SK-N-SH (cell line): Measurements from ENCODE around the gene TRIP10. TPM values are rescaled to one million over a fixed set of nuclear protein-coding genes. Genes with fewer than 3 reads are reported as not detected.

Source experiments
- CTCF ChIA-PET: fragments of 300-600, 350-600 bp; formaldehyde crosslinking; extraction: SDS; loops from one replicate; lab custom pipeline; 2021; lab: Yijun Ruan, JAX
- POLR2A ChIA-PET: fragments of 350-600 bp; sonication (Branson Sonifier 250); formaldehyde crosslinking; extraction: SDS; loops from one replicate; lab custom pipeline; 2020; ENCODE audit warnings: antibody characterized with exemption, inconsistent platforms; lab: Yijun Ruan, JAX
- DNase-seq: peaks from one replicate; pipeline ENCODE4 v3.0.0; 2012
- H2AFZ ChIP-seq: fragments of 200-600 bp; sonication (generic); 2 replicates; pipeline ENCODE4 v1.8.1; 2016; ENCODE audit warnings: antibody characterized with exemption, mild to moderate bottlenecking, low read depth
- H3F3A ChIP-seq: fragments of 200-600 bp; sonication (generic); replicated peaks from 2 replicates; pipeline ENCODE3; 2016; ENCODE audit warnings: antibody characterized with exemption, mild to moderate bottlenecking; ENCODE audit not compliant: insufficient read depth
- H3K27ac ChIP-seq, 2 experiments: fragments of 200-500 bp in 1 of 2; fragments of 200-600 bp in 1 of 2; sonication (Bioruptor generic) in 1 of 2; sonication (generic), shearing (Covaris generic) in 1 of 2; 2 replicates each; pipeline versions ENCODE4 v1.5.1 to v1.6.1; 2014 to 2016; ENCODE audit warnings: low read depth in 2 of 2, inconsistent platforms in 1 of 2, low read length in 1 of 2, mild to moderate bottlenecking in 1 of 2, mixed read lengths in 1 of 2
- H3K27me3 ChIP-seq: fragments of 200-600 bp; sonication (generic), shearing (Covaris generic); 2 replicates; pipeline ENCODE4 v1.6.1; 2016; ENCODE audit warnings: mixed run types; ENCODE audit not compliant: insufficient read depth
- H3K36me3 ChIP-seq, 2 experiments: fragments of 200-500 bp in 1 of 2; fragments of 200-600 bp in 1 of 2; sonication (Bioruptor generic) in 1 of 2; sonication (generic) in 1 of 2; replicated peaks in 1 of 2; 2 replicates each; pipeline versions ENCODE3 to v1.5.1; 2014 to 2016; ENCODE audit warnings: low read length in 1 of 2, mild to moderate bottlenecking in 1 of 2; ENCODE audit not compliant: insufficient read depth in 2 of 2, control insufficient read depth in 1 of 2
- H3K4me1 ChIP-seq, 2 experiments: fragments of 200-500 bp in 1 of 2; fragments of 200-600 bp in 1 of 2; sonication (Bioruptor generic) in 1 of 2; sonication (generic), shearing (Covaris generic) in 1 of 2; 2 replicates each; pipeline versions ENCODE4 v1.5.1 to v1.6.1; 2014 to 2016; ENCODE audit warnings: low read depth in 1 of 2, low read length in 1 of 2, mixed run types in 1 of 2; ENCODE audit not compliant: insufficient read depth in 2 of 2, control insufficient read depth in 1 of 2
- H3K4me2 ChIP-seq: fragments of 200-600 bp; sonication (generic), shearing (Covaris generic); 2 replicates; pipeline ENCODE4 v1.6.1; 2017; ENCODE audit warnings: mixed run types
- H3K4me3 ChIP-seq, 2 experiments: fragments of 200-500 bp in 1 of 2; fragments of 200-600 bp in 1 of 2; sonication (Bioruptor generic) in 1 of 2; sonication (generic), shearing (Covaris generic) in 1 of 2; 2 replicates each; pipeline versions ENCODE4 v1.5.1 to v1.8.1; 2014 to 2016; ENCODE audit warnings: low read depth in 2 of 2, inconsistent platforms in 1 of 2, low read length in 1 of 2, mild to moderate bottlenecking in 1 of 2, mixed read lengths in 1 of 2, moderate library complexity in 1 of 2
- H3K79me2 ChIP-seq: fragments of 200-600 bp; sonication (generic); 2 replicates; pipeline ENCODE4 v1.8.1; 2017; ENCODE audit warnings: mild to moderate bottlenecking; ENCODE audit not compliant: insufficient read depth
- H3K9ac ChIP-seq: fragments of 200-600 bp; sonication (generic); 2 replicates; pipeline ENCODE4 v1.6.1; 2017; ENCODE audit warnings: mixed run types
- H3K9me2 ChIP-seq: fragments of 200-600 bp; sonication (generic); 2 replicates; pipeline ENCODE4 v1.6.1; 2017; ENCODE audit warnings: mixed run types
- H3K9me3 ChIP-seq: fragments of 200-600 bp; sonication (generic); 2 replicates; pipeline ENCODE4 v1.6.1; 2017; ENCODE audit warnings: mixed run types, mild to moderate bottlenecking, moderate library complexity
- H4K20me1 ChIP-seq: fragments of 200-600 bp; sonication (generic); 2 replicates; pipeline ENCODE4 v1.6.1; 2017; ENCODE audit warnings: mild to moderate bottlenecking, mixed run types; ENCODE audit not compliant: insufficient read depth
- CHD2 ChIP-seq: fragments of 150-350 bp; IDR thresholded peaks from 2 replicates; pipeline ENCODE4 v1.6.1; 2018; ENCODE audit warnings: low read length; ENCODE audit not compliant: partially characterized antibody
- EZH2phosphoT487 ChIP-seq: fragments of 200-600 bp; sonication (generic); IDR thresholded peaks from 2 replicates; pipeline ENCODE4 v1.6.1; 2017; ENCODE audit warnings: low read depth, mixed run types, mild to moderate bottlenecking, antibody characterized with exemption, moderate library complexity, borderline replicate concordance
- FOXM1 ChIP-seq: IDR thresholded peaks from 2 replicates; pipeline ENCODE4 v1.4.0; 2012; ENCODE audit warnings: low read depth, mild to moderate bottlenecking
- GATA2 ChIP-seq: sonication (generic); formaldehyde crosslinking; IDR thresholded peaks from 2 replicates; pipeline ENCODE4 v1.5.0; 2020; ENCODE audit warnings: mild to moderate bottlenecking, missing genetic modification reagents
- IRF3 ChIP-seq: fragments of 150-350 bp; IDR thresholded peaks from 2 replicates; pipeline ENCODE4 v1.6.1; 2016; ENCODE audit warnings: mild to moderate bottlenecking, low read depth, low read length
- JUND ChIP-seq: IDR thresholded peaks from 2 replicates; pipeline ENCODE4 v1.4.0; 2012
- NRF1 ChIP-seq: IDR thresholded peaks from 2 replicates; pipeline ENCODE4 v1.6.1; 2012; ENCODE audit warnings: low read depth, mild to moderate bottlenecking, low read length
- POLR2AphosphoS5 ChIP-seq: IDR thresholded peaks from 2 replicates; pipeline ENCODE4 v1.6.1; 2012; ENCODE audit warnings: low read depth, low read length
- RAD21 ChIP-seq: IDR thresholded peaks from 2 replicates; pipeline ENCODE4 v1.6.1; 2012; ENCODE audit warnings: mild to moderate bottlenecking, low read length
- RCOR1 ChIP-seq: fragments of 150-350 bp; IDR thresholded peaks from 2 replicates; pipeline ENCODE4 v1.6.1; 2017; ENCODE audit warnings: antibody characterized with exemption, low read length
- RXRA ChIP-seq: IDR thresholded peaks from 2 replicates; pipeline ENCODE4 v1.4.0; 2012; ENCODE audit warnings: low read depth, mild to moderate bottlenecking, borderline replicate concordance
- SMC3 ChIP-seq: IDR thresholded peaks from 2 replicates; pipeline ENCODE4 v1.6.1; 2012; ENCODE audit warnings: low read depth, low read length, improper control_type of control experiment
- TCF12 ChIP-seq: IDR thresholded peaks from 2 replicates; pipeline ENCODE4 v1.4.0; 2012
- WGBS: methylation state at CpG from one replicate; pipeline ENCODE4 v1.1.6; 2017; ENCODE audit warnings: low lambda C conversion rate; 5-methylcytosine and 5-hydroxymethylcytosine counted together
- polyA plus RNA-seq, 3 experiments: library from polyadenylated mRNA; depleted of rRNA; stranded (reverse); fragments of >200 nt; gene quantifications; 2 replicates each; pipeline ENCODE4 v1.2.3, GENCODE V29; 2012
- TF ChIP-seq, protein P1 (sequence below): fragments of 150-350 bp; IDR thresholded peaks from 2 replicates; pipeline ENCODE4 v1.6.1; 2017; ENCODE audit warnings: antibody characterized with exemption, low read length, low read depth, borderline replicate concordance
- TF ChIP-seq, protein P2 (sequence below): IDR thresholded peaks from 2 replicates; pipeline ENCODE4 v1.4.0; 2012; ENCODE audit warnings: low read depth

TRIP10 gene
- polyA plus RNA-seq, 1 of the 3 experiments (the other 2 are of a cell fraction) = 42.9 TPM

DNA sequence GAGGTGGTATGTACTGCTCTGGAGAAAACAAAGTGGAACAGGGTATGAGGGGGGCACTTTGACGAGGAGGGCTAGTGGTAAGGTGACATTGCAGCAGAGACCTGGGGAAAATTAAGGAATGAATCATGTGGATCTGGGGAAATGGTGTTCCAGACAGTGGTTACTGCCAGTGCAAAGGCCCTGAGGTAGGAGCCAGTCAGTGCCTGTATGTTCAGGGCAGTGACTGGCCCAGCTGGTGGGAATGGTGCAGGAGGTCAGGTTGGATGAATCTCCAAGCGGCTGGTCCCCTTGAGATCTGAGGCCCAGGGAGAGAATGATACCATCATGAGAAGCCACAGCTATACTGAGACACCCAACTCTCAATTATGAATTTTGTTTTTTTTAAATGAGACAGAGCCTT is 38.0 kb downstream of the TRIP10 start:
- no peak overlapping the region for H3K27ac ChIP-seq
- H3K4me2 ChIP-seq = no peak overlapping the region
- ChIA-PET CTCF (interaction anchor here (1.6 kb wide), 1 partner anchor 144 kb away, joined by 4 read pairs; no protein-coding TSS in a partner anchor), POLR2A (no interaction called here)
- peaks cover 3% of the 10 kb centered on the region for H3F3A ChIP-seq
- H3K9me2 ChIP-seq = no peaks in the 10 kb centered on the region
- no peaks in the 10 kb centered on the region; a peak in 1 of 4 replicates for H3K4me1 ChIP-seq
- TF ChIP-seq, protein P1, sequence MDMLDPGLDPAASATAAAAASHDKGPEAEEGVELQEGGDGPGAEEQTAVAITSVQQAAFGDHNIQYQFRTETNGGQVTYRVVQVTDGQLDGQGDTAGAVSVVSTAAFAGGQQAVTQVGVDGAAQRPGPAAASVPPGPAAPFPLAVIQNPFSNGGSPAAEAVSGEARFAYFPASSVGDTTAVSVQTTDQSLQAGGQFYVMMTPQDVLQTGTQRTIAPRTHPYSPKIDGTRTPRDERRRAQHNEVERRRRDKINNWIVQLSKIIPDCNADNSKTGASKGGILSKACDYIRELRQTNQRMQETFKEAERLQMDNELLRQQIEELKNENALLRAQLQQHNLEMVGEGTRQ = no peak
- TF ChIP-seq RAD21 (no peak), POLR2AphosphoS5 (no peak), CHD2 (no peak), RXRA (no peak), SMC3 (no peak), TCF12 (no peak), IRF3 (no peak), FOXM1 (no peak), NRF1 (no peak), GATA2 (CRISPR knock-in tag) (no peak), EZH2phosphoT487 (no peak)
- TF ChIP-seq, protein P2, sequence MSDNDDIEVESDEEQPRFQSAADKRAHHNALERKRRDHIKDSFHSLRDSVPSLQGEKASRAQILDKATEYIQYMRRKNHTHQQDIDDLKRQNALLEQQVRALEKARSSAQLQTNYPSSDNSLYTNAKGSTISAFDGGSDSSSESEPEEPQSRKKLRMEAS = no peak
- H3K9me3 ChIP-seq = no peaks in the 10 kb centered on the region
- H3K36me3 ChIP-seq = no peaks in the 10 kb centered on the region
- H2AFZ ChIP-seq = no peak overlapping the region
- H3K4me3 ChIP-seq = no peak overlapping the region
- peaks cover 6% of the 10 kb centered on the region; the same call in 1 of the 2 replicates for H3K27me3 ChIP-seq
- no peaks in the 10 kb centered on the region for H3K79me2 ChIP-seq
- 14% methylated on average over 2 of the region's 2 CpGs for WGBS
- no peaks in the 10 kb centered on the region for H4K20me1 ChIP-seq
- no peak overlapping the region for H3K9ac ChIP-seq
- no peak for DNase-seq

DNA sequence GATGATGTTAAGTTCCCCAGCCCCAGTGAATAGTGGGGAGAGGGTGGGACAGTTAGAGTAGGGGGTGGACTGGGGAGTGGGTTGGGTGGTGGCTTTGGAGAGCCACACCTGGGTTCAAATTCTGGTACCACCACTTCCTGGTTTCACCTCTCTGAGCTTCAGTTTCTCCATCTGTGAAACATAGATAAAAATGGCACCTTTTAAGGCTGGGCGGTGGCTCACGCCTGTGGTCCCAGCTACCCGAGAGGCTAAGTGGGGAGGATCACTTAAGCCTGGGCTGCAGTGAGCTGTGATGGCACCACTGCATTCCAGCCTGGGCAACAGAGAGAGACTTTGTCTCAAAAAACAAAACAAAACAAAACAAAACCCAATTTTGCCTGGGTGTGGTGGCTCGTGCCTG is 38.9 kb downstream of the TRIP10 start:
- Histone ChIP-seq H3K9me3 (no peaks in the 10 kb centered on the region), H3K4me2 (no peak overlapping the region), H3K27ac (no peak overlapping the region), H2AFZ (no peak overlapping the region), H3K9me2 (no peaks in the 10 kb centered on the region), H3K4me3 (no peak overlapping the region), H3K27me3 (peaks cover 11% of the 10 kb centered on the region; the same call in 1 of the 2 replicates), H3K36me3 (no peaks in the 10 kb centered on the region), H3K79me2 (no peaks in the 10 kb centered on the region), H3F3A (peaks cover 3% of the 10 kb centered on the region), H4K20me1 (no peaks in the 10 kb centered on the region), H3K9ac (no peak overlapping the region), H3K4me1 (no peaks in the 10 kb centered on the region; a peak in 1 of 4 replicates)
- CTCF ChIA-PET = interaction anchor here (1.6 kb wide), 1 partner anchor 145 kb away, joined by 4 read pairs; no protein-coding TSS in a partner anchor
- TF ChIP-seq RXRA (no peak), JUND (no peak), RCOR1 (no peak)
- no peak for DNase-seq
- WGBS = 12% methylated on average over 4 of the region's 4 CpGs
- POLR2A ChIA-PET = no interaction called here
